ENCODE data around the gene TGFBR3. TPM values are rescaled to one million over a fixed set of nuclear protein-coding genes. Genes with fewer than 3 reads are reported as not detected.
A peak's percentile ranks its signal among the peaks of the same experiment; 100 is the strongest.

The TGFBR3 gene
- total RNA-seq, 1 experiment from 2014 or later = 2.4 TPM

DNA sequence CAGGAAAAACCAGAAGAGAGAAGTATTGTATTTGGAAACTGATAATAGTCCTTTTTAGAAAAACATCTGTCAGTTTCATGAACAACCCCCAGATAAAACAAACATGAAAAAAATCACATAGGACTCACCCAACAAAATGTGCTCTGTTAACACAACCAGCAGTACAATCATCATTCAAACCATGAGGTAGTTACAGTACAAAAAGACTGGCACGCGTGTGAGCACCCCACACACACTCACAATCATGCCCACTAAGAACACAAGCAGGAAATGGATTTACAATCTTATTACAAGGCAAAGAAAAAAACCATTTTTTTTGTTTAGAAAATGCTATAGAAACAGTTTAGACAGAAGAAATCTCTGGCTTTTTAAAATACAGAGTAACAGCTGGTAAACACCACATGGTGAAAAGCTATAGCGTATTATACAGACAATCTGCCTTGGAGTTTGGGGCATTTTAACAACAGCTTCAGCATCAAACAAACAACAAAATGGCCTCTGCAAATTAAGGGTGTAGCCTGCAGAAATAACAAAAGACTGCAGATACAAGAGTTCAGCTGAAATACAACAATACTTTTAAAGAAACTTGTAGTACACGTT lies 205.3 kb downstream of the TGFBR3 start:
- Mint-ChIP-seq H3K27me3 (ENCODE audit: low read depth) (no peaks in the 10 kb centered on the region), H3K9me3 (peaks cover 6% of the 10 kb centered on the region in 2 experiments; a peak in 2 of 5 replicates), H3K27ac (peak overlapping the region in 1 of 3 experiments; percentile 4; a peak in 1 of 7 replicates), H3K36me3 (ENCODE audit: insufficient read depth in 1 of 3, low read depth in 3 of 3) (peaks cover 0 to 7% (median 0%) of the 10 kb centered on the region in 3 experiments; a peak in 1 of 7 replicates), H3K4me1 (peaks cover 28 to 32% of the 10 kb centered on the region in 2 experiments), H3K4me3 (no peak overlapping the region)
- peaks cover 5% of the 10 kb centered on the region; the same call in 1 of the 2 replicates for H3K4me1 ChIP-seq (ENCODE audit: insufficient read depth, low read length)
- H3K14ac ChIP-seq (ENCODE audit: insufficient read depth, low read length) = no peak overlapping the region
- H4K5ac ChIP-seq (ENCODE audit: insufficient read length, low read depth, low read length) = no peak overlapping the region
- H2AFZ ChIP-seq (ENCODE audit: low read length) = no peak overlapping the region
- no peak overlapping the region for H2BK12ac ChIP-seq (ENCODE audit: insufficient read length, low read depth, low read length)
- H4K91ac ChIP-seq (ENCODE audit: insufficient read length, low read depth, low read length) = no peak overlapping the region
- no peaks in the 10 kb centered on the region for H3K79me2 ChIP-seq (ENCODE audit: insufficient read depth, low read length)
- H3K27me3 ChIP-seq (ENCODE audit: insufficient read depth, low read length) = no peaks in the 10 kb centered on the region
- no peaks in the 10 kb centered on the region for H4K20me1 ChIP-seq (ENCODE audit: control insufficient read depth, insufficient read depth, insufficient read length)
- no peaks in the 10 kb centered on the region for H3K9me3 ChIP-seq (ENCODE audit: control insufficient read depth, low read depth, low read length)
- no peaks in the 10 kb centered on the region for H3K79me1 ChIP-seq (ENCODE audit: insufficient read depth, low read depth, low read length, poor library complexity, severe bottlenecking)
- H3K18ac ChIP-seq (ENCODE audit: insufficient read length, low read depth, low read length) = no peak overlapping the region
- H2BK15ac ChIP-seq (ENCODE audit: low read depth, low read length) = no peak overlapping the region
- no peak overlapping the region for H3K4me2 ChIP-seq (ENCODE audit: insufficient read depth, insufficient read length, low read length)
- DNase-seq = no peak
- no peak overlapping the region for H3K23ac ChIP-seq (ENCODE audit: insufficient read length, low read depth, low read length)
- H3T11ph ChIP-seq (ENCODE audit: low read length) = no peak overlapping the region
- no peak overlapping the region for H4K8ac ChIP-seq (replicated peaks; ENCODE audit: insufficient read length, low read depth, low read length)
- no peak overlapping the region for H2BK5ac ChIP-seq (ENCODE audit: insufficient read length, low read length)
- WGBS (ENCODE audit: extremely low coverage, insufficient read length, low lambda C conversion rate) = no CpG with 5 or more reads among the region's 4 CpGs
- no peak overlapping the region for H3K4ac ChIP-seq (ENCODE audit: low read depth, low read length)
- no peaks in the 10 kb centered on the region for H3K23me2 ChIP-seq (ENCODE audit: insufficient read length, low read depth, low read length, poor library complexity, severe bottlenecking)
- H3K56ac ChIP-seq (ENCODE audit: insufficient read length, low read depth, low read length) = no peak overlapping the region
- TF ChIP-seq, protein P1, sequence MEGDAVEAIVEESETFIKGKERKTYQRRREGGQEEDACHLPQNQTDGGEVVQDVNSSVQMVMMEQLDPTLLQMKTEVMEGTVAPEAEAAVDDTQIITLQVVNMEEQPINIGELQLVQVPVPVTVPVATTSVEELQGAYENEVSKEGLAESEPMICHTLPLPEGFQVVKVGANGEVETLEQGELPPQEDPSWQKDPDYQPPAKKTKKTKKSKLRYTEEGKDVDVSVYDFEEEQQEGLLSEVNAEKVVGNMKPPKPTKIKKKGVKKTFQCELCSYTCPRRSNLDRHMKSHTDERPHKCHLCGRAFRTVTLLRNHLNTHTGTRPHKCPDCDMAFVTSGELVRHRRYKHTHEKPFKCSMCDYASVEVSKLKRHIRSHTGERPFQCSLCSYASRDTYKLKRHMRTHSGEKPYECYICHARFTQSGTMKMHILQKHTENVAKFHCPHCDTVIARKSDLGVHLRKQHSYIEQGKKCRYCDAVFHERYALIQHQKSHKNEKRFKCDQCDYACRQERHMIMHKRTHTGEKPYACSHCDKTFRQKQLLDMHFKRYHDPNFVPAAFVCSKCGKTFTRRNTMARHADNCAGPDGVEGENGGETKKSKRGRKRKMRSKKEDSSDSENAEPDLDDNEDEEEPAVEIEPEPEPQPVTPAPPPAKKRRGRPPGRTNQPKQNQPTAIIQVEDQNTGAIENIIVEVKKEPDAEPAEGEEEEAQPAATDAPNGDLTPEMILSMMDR (conservative IDR thresholded peaks at IDR 0.05) = no peak
- no peak overlapping the region for H2BK20ac ChIP-seq (ENCODE audit: low read depth, low read length, poor library complexity, severe bottlenecking)
- no peak overlapping the region for H3K9ac ChIP-seq (ENCODE audit: extremely low read depth, insufficient read length, low read length)
- H3K27ac ChIP-seq (ENCODE audit: insufficient read length, low read depth, low read length) = no peak overlapping the region
- H2AK5ac ChIP-seq (ENCODE audit: insufficient read length, low read length) = no peak overlapping the region
- no peak overlapping the region for H2BK120ac ChIP-seq (ENCODE audit: low read depth, low read length, poor library complexity, severe bottlenecking)
